WTC11 (cell line): ENCODE data around the gene CAPN1. TPM values are rescaled to one million over a fixed set of nuclear protein-coding genes. Genes with fewer than 3 reads are reported as not detected.

Source experiments
- ATAC-seq: fragments of 200-7000 bp; cut with Tn5 transposase; 2 replicates; pipeline ENCODE4 v1.10.0; 2021; ENCODE audit warnings: mild to moderate bottlenecking, moderate library complexity
- CTCF ChIA-PET: fragments of 300-600 bp; sonication (Branson Sonifier 250); formaldehyde crosslinking; loops from one replicate; lab custom pipeline; 2021; ENCODE audit warnings: antibody characterized with exemption; lab: Charles Lee
- POLR2A ChIA-PET: fragments of 350-600 bp; sonication (Branson Sonifier 250); formaldehyde crosslinking; loops from one replicate; lab custom pipeline; 2021; ENCODE audit warnings: antibody characterized with exemption; lab: Charles Lee
- DNase-seq: peaks from one replicate; pipeline ENCODE4 v3.0.0; 2021; ENCODE audit warnings: low spot score
- H3K27ac Mint-ChIP-seq: 2 replicates; pipeline ENCODE4 v1.8.0; 2021; ENCODE audit warnings: mixed read lengths
- H3K27me3 Mint-ChIP-seq: 2 replicates; pipeline ENCODE4 v1.8.0; 2021; ENCODE audit warnings: low read depth, mild to moderate bottlenecking, moderate library complexity, mixed read lengths
- H3K36me3 Mint-ChIP-seq: 2 replicates; pipeline ENCODE4 v1.8.0; 2021; ENCODE audit warnings: mixed read lengths
- H3K4me1 Mint-ChIP-seq: 2 replicates; pipeline ENCODE4 v1.8.0; 2022; ENCODE audit warnings: mixed read lengths
- H3K4me3 Mint-ChIP-seq: 2 replicates; pipeline ENCODE4 v1.8.0; 2021; ENCODE audit warnings: mild to moderate bottlenecking, moderate library complexity, mixed read lengths
- H3K9me3 Mint-ChIP-seq: 2 replicates; pipeline ENCODE4 v1.8.0; 2021; ENCODE audit warnings: mixed read lengths
- CREB1 ChIP-seq: sonication (generic); formaldehyde crosslinking; IDR thresholded peaks from 2 replicates; pipeline ENCODE4 v1.8.0; 2023; ENCODE audit warnings: mild to moderate bottlenecking, missing genetic modification reagents
- EMX1 ChIP-seq: fragments of 250-450 bp; sonication (Bioruptor Pico); IDR thresholded peaks from 2 replicates; pipeline ENCODE4 v1.8.0; 2021; ENCODE audit warnings: mild to moderate bottlenecking
- FOXP1 ChIP-seq: sonication (generic); formaldehyde crosslinking; IDR thresholded peaks from 2 replicates; pipeline ENCODE4 v1.8.0; 2022; ENCODE audit warnings: missing genetic modification reagents, mild to moderate bottlenecking, moderate library complexity, borderline replicate concordance
- FOXP4 ChIP-seq: sonication (generic); formaldehyde crosslinking; IDR thresholded peaks from 2 replicates; pipeline ENCODE4 v1.8.0; 2022; ENCODE audit warnings: mild to moderate bottlenecking, missing genetic modification reagents
- GRHL2 ChIP-seq: fragments of 250-450 bp; sonication (Bioruptor Pico); IDR thresholded peaks from 2 replicates; pipeline ENCODE4 v1.8.0; 2022; ENCODE audit warnings: mild to moderate bottlenecking, moderate library complexity; ENCODE audit not compliant: insufficient replicate concordance, severe bottlenecking
- MAX ChIP-seq: sonication (generic); formaldehyde crosslinking; IDR thresholded peaks from 2 replicates; pipeline ENCODE4 v1.8.0; 2022; ENCODE audit warnings: mild to moderate bottlenecking, missing genetic modification reagents
- MXD4 ChIP-seq: fragments of 250-450 bp; sonication (Bioruptor Pico); IDR thresholded peaks from 2 replicates; pipeline ENCODE4 v1.8.0; 2021; ENCODE audit warnings: mild to moderate bottlenecking, moderate library complexity, borderline replicate concordance
- NR3C1 ChIP-seq: sonication (generic); formaldehyde crosslinking; conservative IDR thresholded peaks from 2 replicates; pipeline ENCODE4 v1.8.1; 2023; ENCODE audit warnings: low read depth, mild to moderate bottlenecking, missing genetic modification reagents
- OVOL2 ChIP-seq: fragments of 250-450 bp; sonication (Bioruptor Pico); IDR thresholded peaks from 2 replicates; pipeline ENCODE4 v1.9.0; 2021; ENCODE audit warnings: mild to moderate bottlenecking, borderline replicate concordance
- RELA ChIP-seq: sonication (generic); formaldehyde crosslinking; IDR thresholded peaks from 2 replicates; pipeline ENCODE4 v1.8.1; 2022; ENCODE audit warnings: missing genetic modification reagents, mild to moderate bottlenecking, borderline replicate concordance
- TP53 ChIP-seq: sonication (generic); formaldehyde crosslinking; IDR thresholded peaks from 2 replicates; pipeline ENCODE4 v1.8.1; 2023; ENCODE audit warnings: mild to moderate bottlenecking, missing genetic modification reagents
- ZNF121 ChIP-seq: sonication (generic); formaldehyde crosslinking; IDR thresholded peaks from 2 replicates; pipeline ENCODE4 v1.8.0; 2023; ENCODE audit warnings: missing genetic modification reagents
- ZNF219 ChIP-seq: sonication (generic); formaldehyde crosslinking; IDR thresholded peaks from 2 replicates; pipeline ENCODE4 v1.8.0; 2023; ENCODE audit warnings: missing genetic modification reagents, mild to moderate bottlenecking, borderline replicate concordance
- ZNF232 ChIP-seq: sonication (generic); formaldehyde crosslinking; IDR thresholded peaks from 2 replicates; pipeline ENCODE4 v1.8.0; 2022; ENCODE audit warnings: mild to moderate bottlenecking, missing genetic modification reagents
- ZNF263 ChIP-seq: sonication (generic); formaldehyde crosslinking; IDR thresholded peaks from 2 replicates; pipeline ENCODE4 v1.8.1; 2022; ENCODE audit warnings: low read depth, mild to moderate bottlenecking, moderate library complexity, missing genetic modification reagents
- total RNA-seq: library from RNA; stranded (reverse); gene quantifications from 3 replicates; pipeline ENCODE4 v1.2.3, GENCODE V29; 2021
- TF ChIP-seq, protein P1 (sequence below): sonication (generic); formaldehyde crosslinking; IDR thresholded peaks from 2 replicates; pipeline ENCODE4 v1.8.1; 2023; ENCODE audit warnings: mild to moderate bottlenecking, missing genetic modification reagents
- TF ChIP-seq, protein P2 (sequence below): sonication (generic); formaldehyde crosslinking; conservative IDR thresholded peaks from 2 replicates; pipeline ENCODE4 v1.8.1; 2023; ENCODE audit warnings: mild to moderate bottlenecking, low read depth, missing genetic modification reagents, moderate library complexity
- TF ChIP-seq, protein P3 (sequence below): sonication (generic); formaldehyde crosslinking; IDR thresholded peaks from 2 replicates; pipeline ENCODE4 v1.8.0; 2023; ENCODE audit warnings: missing genetic modification reagents, mild to moderate bottlenecking, borderline replicate concordance

CAPN1 gene
- total RNA-seq, 1 experiment from 2014 or later = 257 TPM

GRCh38 chr11:65213322-65214211, 31.8 kb downstream of the CAPN1 start (continued):
- TF ChIP-seq MXD4 (CRISPR knock-in tag) (no peak), MAX (peak; percentile 81), ZNF232 (CRISPR knock-in tag) (no peak), ZNF219 (CRISPR knock-in tag) (no peak)

GRCh38 chr11:65214212-65214845, 32.6 kb downstream of the CAPN1 start:
- no peaks in the 10 kb centered on the region for H3K27me3 Mint-ChIP-seq
- ChIA-PET POLR2A (interaction anchor here (0.9 kb wide), 1 partner anchor 38 kb away, joined by 4 read pairs; no protein-coding TSS in a partner anchor), CTCF (interaction anchor here (0.6 to 4.8 kb wide), 11 partner anchors 9 to 104 kb away, joined by 3 to 55 read pairs (median 6); partner anchors contain the start of genes CAPN1 and POLA2)
- no peak for TF ChIP-seq ZNF263 (CRISPR knock-in tag)
- TF ChIP-seq, protein P1, sequence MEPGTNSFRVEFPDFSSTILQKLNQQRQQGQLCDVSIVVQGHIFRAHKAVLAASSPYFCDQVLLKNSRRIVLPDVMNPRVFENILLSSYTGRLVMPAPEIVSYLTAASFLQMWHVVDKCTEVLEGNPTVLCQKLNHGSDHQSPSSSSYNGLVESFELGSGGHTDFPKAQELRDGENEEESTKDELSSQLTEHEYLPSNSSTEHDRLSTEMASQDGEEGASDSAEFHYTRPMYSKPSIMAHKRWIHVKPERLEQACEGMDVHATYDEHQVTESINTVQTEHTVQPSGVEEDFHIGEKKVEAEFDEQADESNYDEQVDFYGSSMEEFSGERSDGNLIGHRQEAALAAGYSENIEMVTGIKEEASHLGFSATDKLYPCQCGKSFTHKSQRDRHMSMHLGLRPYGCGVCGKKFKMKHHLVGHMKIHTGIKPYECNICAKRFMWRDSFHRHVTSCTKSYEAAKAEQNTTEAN = no peak
- TF ChIP-seq ZNF121 (CRISPR knock-in tag) = 0 out of 2 replicates have a peak, but pooled peaks have one; percentile 55
- TF ChIP-seq RELA (CRISPR knock-in tag) = 0 out of 2 replicates have a peak, but pooled peaks have one; percentile 5
- peaks cover 11% of the 10 kb centered on the region for H3K36me3 Mint-ChIP-seq
- ATAC-seq (no peak), DNase-seq (no peak)
- peak overlapping the region; percentile 58 for H3K4me3 Mint-ChIP-seq
- H3K9me3 Mint-ChIP-seq = no peaks in the 10 kb centered on the region
- peaks cover 44% of the 10 kb centered on the region for H3K4me1 Mint-ChIP-seq
- peak overlapping the region; percentile 90 for H3K27ac Mint-ChIP-seq

GRCh38 chr11:65215441-65216076, 33.8 kb downstream of the CAPN1 start:
- POLR2A ChIA-PET = interaction anchor here (0.9 kb wide), 1 partner anchor 39 kb away, joined by 4 read pairs; no protein-coding TSS in a partner anchor
- Mint-ChIP-seq H3K9me3 (no peaks in the 10 kb centered on the region), H3K27ac (peak overlapping the region; percentile 71), H3K27me3 (no peaks in the 10 kb centered on the region), H3K4me1 (peaks cover 46% of the 10 kb centered on the region), H3K36me3 (peaks cover under 1% of the 10 kb centered on the region; the same call in 1 of the 2 replicates), H3K4me3 (peak overlapping the region; percentile 61)
- ATAC-seq = no peak
- no peak for DNase-seq
- CTCF ChIA-PET = interaction anchor here (1.2 to 4.8 kb wide), 6 partner anchors 9 to 105 kb away, joined by 3 to 55 read pairs (median 9); partner anchors contain the start of gene CAPN1
- TF ChIP-seq FOXP4 (CRISPR knock-in tag) = no peak
- TF ChIP-seq, protein P2, sequence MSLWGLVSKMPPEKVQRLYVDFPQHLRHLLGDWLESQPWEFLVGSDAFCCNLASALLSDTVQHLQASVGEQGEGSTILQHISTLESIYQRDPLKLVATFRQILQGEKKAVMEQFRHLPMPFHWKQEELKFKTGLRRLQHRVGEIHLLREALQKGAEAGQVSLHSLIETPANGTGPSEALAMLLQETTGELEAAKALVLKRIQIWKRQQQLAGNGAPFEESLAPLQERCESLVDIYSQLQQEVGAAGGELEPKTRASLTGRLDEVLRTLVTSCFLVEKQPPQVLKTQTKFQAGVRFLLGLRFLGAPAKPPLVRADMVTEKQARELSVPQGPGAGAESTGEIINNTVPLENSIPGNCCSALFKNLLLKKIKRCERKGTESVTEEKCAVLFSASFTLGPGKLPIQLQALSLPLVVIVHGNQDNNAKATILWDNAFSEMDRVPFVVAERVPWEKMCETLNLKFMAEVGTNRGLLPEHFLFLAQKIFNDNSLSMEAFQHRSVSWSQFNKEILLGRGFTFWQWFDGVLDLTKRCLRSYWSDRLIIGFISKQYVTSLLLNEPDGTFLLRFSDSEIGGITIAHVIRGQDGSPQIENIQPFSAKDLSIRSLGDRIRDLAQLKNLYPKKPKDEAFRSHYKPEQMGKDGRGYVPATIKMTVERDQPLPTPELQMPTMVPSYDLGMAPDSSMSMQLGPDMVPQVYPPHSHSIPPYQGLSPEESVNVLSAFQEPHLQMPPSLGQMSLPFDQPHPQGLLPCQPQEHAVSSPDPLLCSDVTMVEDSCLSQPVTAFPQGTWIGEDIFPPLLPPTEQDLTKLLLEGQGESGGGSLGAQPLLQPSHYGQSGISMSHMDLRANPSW = no peak
- no peak for TF ChIP-seq FOXP1 (CRISPR knock-in tag)
- no peak for TF ChIP-seq EMX1 (CRISPR knock-in tag)
- no peak for TF ChIP-seq GRHL2 (CRISPR knock-in tag)
- no peak for TF ChIP-seq NR3C1 (CRISPR knock-in tag)
- no peak for TF ChIP-seq OVOL2 (CRISPR knock-in tag)
- no peak for TF ChIP-seq CREB1 (CRISPR knock-in tag)
- TF ChIP-seq, protein P3, sequence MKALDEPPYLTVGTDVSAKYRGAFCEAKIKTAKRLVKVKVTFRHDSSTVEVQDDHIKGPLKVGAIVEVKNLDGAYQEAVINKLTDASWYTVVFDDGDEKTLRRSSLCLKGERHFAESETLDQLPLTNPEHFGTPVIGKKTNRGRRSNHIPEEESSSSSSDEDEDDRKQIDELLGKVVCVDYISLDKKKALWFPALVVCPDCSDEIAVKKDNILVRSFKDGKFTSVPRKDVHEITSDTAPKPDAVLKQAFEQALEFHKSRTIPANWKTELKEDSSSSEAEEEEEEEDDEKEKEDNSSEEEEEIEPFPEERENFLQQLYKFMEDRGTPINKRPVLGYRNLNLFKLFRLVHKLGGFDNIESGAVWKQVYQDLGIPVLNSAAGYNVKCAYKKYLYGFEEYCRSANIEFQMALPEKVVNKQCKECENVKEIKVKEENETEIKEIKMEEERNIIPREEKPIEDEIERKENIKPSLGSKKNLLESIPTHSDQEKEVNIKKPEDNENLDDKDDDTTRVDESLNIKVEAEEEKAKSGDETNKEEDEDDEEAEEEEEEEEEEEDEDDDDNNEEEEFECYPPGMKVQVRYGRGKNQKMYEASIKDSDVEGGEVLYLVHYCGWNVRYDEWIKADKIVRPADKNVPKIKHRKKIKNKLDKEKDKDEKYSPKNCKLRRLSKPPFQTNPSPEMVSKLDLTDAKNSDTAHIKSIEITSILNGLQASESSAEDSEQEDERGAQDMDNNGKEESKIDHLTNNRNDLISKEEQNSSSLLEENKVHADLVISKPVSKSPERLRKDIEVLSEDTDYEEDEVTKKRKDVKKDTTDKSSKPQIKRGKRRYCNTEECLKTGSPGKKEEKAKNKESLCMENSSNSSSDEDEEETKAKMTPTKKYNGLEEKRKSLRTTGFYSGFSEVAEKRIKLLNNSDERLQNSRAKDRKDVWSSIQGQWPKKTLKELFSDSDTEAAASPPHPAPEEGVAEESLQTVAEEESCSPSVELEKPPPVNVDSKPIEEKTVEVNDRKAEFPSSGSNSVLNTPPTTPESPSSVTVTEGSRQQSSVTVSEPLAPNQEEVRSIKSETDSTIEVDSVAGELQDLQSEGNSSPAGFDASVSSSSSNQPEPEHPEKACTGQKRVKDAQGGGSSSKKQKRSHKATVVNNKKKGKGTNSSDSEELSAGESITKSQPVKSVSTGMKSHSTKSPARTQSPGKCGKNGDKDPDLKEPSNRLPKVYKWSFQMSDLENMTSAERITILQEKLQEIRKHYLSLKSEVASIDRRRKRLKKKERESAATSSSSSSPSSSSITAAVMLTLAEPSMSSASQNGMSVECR = no peak
- no peak for TF ChIP-seq TP53
